ENCODE data around the gene COPS2.

Gene COPS2

DNA sequence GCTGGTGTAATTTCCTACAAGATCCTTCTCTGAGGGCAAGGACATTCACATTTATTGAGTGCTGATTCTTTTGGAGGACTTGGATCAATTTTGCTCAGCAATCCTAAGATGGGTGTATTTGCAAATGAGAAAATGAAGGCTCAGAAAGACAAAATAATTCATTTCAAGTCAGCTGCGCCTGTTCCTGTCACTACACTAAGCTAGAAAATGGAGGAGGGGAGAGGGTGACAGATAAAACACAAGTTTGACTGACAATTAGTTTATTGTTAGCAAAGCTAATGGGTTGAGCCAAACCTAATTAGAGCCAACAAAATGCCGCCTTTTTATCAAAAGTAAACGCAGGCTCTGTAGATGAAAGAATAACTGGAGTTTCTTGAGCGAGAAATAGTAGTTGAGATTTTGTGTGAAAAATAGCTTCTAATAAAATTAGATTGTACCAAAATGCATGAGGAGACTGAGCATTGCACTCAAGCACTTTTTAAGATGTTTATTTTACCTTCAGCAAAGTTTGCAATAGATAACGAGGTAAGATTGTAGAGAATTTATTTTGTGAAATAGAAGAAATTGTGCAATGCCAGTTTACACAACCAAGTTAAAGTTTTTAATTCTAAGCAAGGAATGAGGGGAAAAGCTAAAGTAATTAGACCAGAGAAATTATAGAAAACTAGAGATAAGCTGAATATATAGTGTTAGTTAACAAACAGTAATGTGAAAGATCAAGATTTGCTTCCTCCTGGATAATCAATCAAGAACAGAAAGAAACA is 69.5 kb downstream of the COPS2 start:
- intact Hi-C loops (cut with DNase I; ENCODE audit: low total_unique reads) = no loop called here

DNA sequence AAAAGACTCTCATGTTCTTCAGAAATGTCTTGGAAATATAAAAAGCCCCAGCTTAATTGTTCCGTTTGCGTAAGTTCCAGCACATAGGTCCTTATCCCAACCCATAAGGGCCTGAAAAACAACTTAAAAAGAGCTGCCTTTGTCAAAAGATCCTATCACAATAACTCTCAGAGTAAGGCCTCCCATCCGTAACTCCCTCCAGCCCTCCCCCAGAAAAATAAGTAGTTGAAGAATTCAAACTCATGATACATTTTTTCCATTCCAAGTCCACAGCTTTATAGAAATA is 71.2 kb downstream of the COPS2 start:
- DNase-seq = no peak
- no peaks in the 10 kb centered on the region for H3K4me1 ChIP-seq
- no peaks in the 10 kb centered on the region for H3K36me3 ChIP-seq
- TF ChIP-seq, protein P1, sequence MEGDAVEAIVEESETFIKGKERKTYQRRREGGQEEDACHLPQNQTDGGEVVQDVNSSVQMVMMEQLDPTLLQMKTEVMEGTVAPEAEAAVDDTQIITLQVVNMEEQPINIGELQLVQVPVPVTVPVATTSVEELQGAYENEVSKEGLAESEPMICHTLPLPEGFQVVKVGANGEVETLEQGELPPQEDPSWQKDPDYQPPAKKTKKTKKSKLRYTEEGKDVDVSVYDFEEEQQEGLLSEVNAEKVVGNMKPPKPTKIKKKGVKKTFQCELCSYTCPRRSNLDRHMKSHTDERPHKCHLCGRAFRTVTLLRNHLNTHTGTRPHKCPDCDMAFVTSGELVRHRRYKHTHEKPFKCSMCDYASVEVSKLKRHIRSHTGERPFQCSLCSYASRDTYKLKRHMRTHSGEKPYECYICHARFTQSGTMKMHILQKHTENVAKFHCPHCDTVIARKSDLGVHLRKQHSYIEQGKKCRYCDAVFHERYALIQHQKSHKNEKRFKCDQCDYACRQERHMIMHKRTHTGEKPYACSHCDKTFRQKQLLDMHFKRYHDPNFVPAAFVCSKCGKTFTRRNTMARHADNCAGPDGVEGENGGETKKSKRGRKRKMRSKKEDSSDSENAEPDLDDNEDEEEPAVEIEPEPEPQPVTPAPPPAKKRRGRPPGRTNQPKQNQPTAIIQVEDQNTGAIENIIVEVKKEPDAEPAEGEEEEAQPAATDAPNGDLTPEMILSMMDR (IDR thresholded peaks at IDR 0.05) = no peak
- H3K27ac ChIP-seq = no peak overlapping the region
- no peak overlapping the region for H3K4me3 ChIP-seq
- H3K27me3 ChIP-seq = no peaks in the 10 kb centered on the region
- intact Hi-C loops (cut with DNase I; ENCODE audit: low total_unique reads) = no loop called here
- H3K9me3 ChIP-seq = no peaks in the 10 kb centered on the region

More for the DNA sequence above, 69.5 kb downstream of the COPS2 start:
- Histone ChIP-seq H3K9me3 (no peaks in the 10 kb centered on the region), H3K4me3 (no peak overlapping the region), H3K36me3 (no peaks in the 10 kb centered on the region), H3K4me1 (no peaks in the 10 kb centered on the region), H3K27me3 (no peaks in the 10 kb centered on the region), H3K27ac (no peak overlapping the region)
- TF ChIP-seq, protein P1 (IDR thresholded peaks at IDR 0.05) = no peak
- no peak for DNase-seq

- TF ChIP-seq, protein P1 (IDR thresholded peaks at IDR 0.05) = no peak
- no peak overlapping the region for H3K4me3 ChIP-seq
- H3K4me1 ChIP-seq = no peaks in the 10 kb centered on the region
- H3K9me3 ChIP-seq = no peaks in the 10 kb centered on the region
- H3K27ac ChIP-seq = no peak overlapping the region
- intact Hi-C loops (cut with DNase I; ENCODE audit: low total_unique reads) = no loop called here
- no peak for DNase-seq
- H3K27me3 ChIP-seq = no peaks in the 10 kb centered on the region
- H3K36me3 ChIP-seq = no peaks in the 10 kb centered on the region
Measured at GRCh38 chr15:49083401-49084284, 71.8 kb downstream of the COPS2 start.

- DNase-seq = no peak
- Histone ChIP-seq H3K36me3 (no peaks in the 10 kb centered on the region), H3K9me3 (no peaks in the 10 kb centered on the region), H3K27ac (no peak overlapping the region), H3K27me3 (no peaks in the 10 kb centered on the region), H3K4me3 (no peak overlapping the region), H3K4me1 (no peaks in the 10 kb centered on the region)
- intact Hi-C loops (cut with DNase I; ENCODE audit: low total_unique reads) = no loop called here
- TF ChIP-seq, protein P1 (IDR thresholded peaks at IDR 0.05) = no peak
Measured at GRCh38 chr15:49082960-49083359, 72.4 kb downstream of the COPS2 start.

DNA sequence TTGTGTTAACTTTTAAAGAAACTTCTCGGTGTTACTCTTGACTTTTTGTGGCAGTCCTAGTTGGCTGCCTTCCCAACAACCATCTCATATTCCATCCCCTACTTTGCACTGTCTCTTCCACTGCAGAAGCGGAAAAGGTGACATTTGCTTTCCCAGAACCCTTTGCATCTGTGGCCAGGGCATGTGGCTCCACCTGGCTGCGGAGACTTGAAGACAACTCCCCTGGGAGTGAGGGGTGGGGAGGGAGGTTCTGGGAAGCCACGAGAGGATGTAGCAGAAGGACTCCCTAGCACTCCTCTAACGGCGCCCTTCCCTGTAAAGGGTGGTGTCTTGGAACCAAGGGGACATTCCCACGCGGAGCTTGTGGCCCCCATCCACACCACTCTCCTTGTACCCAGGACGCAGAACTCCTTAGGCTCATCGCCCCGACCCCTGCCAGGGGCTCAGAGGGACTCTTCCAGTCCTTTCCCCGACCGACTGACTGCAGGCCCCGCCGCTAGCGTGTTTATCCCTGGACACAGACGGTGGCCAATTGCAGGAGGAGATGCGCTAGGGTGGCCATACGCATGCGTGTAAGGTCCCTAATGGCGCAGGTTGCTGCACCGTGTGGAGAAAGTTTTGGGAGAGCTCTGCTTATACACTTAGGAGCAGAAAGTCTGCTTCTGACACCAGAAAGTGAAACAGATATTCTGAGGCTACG is 75.9 kb downstream of the COPS2 start:
- H3K4me1 ChIP-seq = no peaks in the 10 kb centered on the region
- no peak for DNase-seq
- TF ChIP-seq, protein P1 (IDR thresholded peaks at IDR 0.05) = no peak
- H3K27ac ChIP-seq = no peak overlapping the region
- no peak overlapping the region for H3K4me3 ChIP-seq
- H3K27me3 ChIP-seq = no peaks in the 10 kb centered on the region
- no peaks in the 10 kb centered on the region for H3K36me3 ChIP-seq
- intact Hi-C loops (cut with DNase I; ENCODE audit: low total_unique reads) = no loop called here
- no peaks in the 10 kb centered on the region for H3K9me3 ChIP-seq

Measured in tibial artery (tissue), 4 donors.